Measurements from ENCODE around the gene F2RL2.
"Not testable (repeated sequence)": the region's sequence is repeated elsewhere in the genome, so short reads cannot be mapped to it uniquely, and the experiment has no call there.

The F2RL2 gene

DNA sequence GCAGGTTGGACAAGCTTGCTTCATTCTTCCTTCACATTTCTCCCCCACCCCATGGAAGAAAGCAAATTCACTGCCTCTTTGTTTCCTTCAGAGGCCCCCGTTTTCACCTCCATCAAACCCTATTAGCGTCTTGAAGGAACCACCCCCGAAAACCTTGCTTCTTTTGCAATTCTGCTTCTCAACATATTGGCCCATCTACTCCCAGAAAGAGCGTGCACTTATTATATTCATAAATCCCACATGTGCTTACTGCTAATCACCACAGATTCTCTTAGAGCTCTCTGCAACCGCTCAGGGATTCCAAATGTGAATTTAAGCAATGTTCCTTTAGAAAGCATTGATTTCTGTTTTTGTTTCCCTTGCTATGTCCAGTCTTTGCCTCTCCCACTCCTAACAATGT is 1.1 kb downstream of the F2RL2 start:
- no peak for DNase-seq (ENCODE audit: low read depth in 3 of 3)

DNA sequence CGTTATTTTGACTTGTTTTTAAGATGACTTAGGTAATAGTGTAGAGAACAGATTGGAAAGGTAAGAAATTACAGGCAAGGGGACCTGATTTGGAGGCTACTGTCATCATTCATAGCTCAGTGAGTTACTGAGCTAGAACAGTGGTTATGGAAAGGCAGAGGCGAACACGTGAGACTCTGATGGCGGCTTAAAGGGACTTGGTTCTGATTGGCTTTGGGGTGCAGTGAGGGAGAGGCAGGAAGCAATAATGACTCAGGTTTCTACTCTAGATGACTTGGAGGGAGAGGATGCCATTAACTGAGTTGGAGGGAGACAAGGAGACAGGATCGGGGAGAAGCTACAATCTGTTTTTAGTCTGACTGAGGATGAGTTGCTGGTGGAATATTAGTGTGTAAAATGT is 3.0 kb downstream of the F2RL2 start:
- no peak for DNase-seq (ENCODE audit: low read depth in 3 of 3)

DNA sequence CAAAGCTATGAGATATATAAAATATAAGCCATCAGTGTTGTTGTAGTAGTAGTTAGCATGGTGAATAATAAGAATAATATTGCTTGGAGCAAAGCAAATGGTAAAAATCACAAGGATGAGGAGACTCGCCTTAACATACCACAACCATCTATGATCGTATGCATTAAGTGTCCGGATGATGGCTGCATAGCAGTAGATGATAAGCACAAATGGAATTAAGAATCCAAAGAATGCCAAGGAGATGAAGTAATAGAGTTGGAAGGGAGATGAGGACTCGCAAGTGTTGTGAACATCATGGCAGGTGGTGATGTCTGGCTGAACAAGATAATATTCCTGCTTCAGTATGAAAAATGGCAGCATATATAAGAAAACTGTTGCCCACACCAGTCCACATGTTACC is 5.5 kb downstream of the F2RL2 start:
- DNase-seq (ENCODE audit: low read depth in 3 of 3) = no peak

DNA sequence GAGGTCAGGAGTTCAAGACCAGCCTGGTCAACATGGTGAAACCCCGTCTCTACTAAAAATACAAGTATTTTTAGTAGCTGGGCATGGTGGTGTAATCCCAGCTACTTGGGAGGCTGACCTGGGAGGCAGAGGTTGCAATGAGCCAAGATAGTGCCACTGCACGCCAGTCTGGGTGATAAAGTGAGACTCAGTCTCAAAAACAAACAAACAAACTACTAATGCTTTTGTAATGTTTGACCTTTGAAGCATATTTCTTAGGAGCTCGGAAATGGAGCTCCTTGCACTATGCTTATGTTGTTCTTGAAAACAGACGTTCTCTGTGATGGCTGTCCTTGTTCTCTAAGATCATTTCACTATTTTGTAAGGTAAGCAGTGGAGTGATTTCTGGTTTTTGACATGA is 6.0 kb downstream of the F2RL2 start:
- DNase-seq (ENCODE audit: low read depth in 3 of 3) = no peak

DNA sequence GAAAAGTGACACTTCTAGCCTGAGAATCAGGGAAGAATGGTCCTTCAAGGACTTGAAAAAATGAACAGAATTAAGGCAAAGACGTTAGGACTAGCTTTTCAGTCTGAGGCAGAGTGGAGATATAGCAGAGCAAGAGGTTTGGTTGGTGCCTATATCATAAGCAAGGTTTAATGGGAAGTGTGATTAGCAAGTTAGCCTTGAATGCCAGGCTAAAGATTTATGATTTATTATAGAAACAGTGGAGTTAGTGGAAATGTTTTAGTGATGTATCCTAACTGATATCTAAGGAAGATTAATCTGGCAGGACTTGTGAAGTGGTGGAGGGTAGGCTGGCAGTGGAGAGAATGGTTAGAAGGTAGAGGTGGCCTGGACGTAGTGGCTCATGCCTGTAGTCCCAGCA is 7.0 kb downstream of the F2RL2 start:
- no peak for DNase-seq (ENCODE audit: low read depth in 3 of 3)

DNA sequence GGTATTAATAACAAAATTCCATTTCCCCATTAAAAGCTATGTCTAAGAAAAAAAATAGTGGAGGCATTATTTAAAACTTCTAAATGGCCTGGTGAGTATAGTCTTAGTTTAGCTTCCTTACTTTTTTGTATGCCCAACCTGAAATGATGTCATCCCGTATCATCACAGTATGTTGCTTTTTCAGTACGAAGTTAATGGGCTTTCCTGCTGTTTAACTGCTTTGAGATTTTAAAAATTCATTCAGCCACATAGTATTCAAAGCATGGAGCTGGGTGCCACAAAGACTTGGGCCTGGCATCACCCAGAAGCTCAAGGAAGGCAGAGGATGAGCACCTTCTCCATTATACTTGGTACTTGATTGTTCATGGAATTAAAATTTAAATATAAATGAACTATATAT is 7.4 kb downstream of the F2RL2 start:
- no peak for DNase-seq (ENCODE audit: low read depth in 3 of 3)

DNA sequence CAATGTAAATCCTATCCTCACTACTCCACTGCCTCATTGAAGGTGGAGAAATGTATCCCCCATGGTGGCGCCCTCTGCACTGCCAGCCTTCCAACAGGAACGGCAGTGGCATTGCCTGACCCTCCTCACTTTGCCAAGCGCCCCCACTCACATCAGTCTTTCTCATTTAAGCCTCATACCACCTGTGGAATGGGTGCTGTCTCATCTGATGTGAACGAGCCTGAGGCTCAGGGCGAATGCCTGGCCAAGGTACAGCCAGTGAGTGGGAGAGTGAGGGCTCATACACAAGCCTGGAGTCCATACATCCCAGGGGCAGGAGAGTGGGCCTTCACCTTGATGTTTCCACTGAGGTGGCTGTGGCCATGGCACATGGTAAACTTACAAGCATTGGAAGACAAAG is 10.3 kb downstream of the F2RL2 start:
- no peak for DNase-seq (ENCODE audit: low read depth in 3 of 3)

DNA sequence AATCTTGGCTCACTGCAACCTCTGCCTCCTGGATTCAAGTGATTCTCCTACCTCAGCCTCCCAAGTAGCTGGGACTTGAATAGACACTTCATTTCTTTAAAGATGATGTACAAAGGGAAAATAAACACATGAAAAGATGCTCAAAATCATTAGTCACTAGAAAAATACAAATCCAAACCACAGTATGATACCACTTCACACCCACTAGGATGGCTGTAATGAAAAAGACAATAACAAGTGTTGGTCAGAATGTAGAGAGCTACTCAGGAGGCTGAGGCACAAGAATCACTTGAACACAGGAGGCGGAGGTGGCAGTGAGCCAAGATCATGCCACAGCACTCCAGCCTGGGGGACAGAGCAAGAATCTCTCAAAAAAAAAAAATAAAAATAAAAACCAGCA is 13.0 kb downstream of the F2RL2 start:
- no peak for DNase-seq (ENCODE audit: low read depth in 3 of 3)

DNA sequence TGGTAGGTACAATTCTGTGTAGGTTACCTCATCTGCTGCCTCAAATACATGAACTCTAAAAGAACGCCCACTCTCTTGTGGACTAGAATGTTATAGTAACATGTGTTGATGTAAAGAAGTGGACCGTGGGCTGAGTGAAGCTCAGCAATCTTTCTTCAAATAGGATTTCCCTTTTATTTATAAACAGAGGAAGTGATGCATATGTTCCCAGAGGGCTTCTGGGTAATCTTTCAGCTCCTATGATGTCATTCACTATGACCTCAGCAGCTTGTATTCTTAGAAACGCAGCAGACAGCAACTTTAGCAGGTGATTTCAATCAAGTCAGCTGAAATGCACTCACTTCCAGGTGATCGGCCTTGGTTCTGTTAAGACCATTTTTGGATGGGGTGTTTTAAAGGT is 14.4 kb downstream of the F2RL2 start:
- DNase-seq (ENCODE audit: low read depth in 3 of 3) = no peak

DNA sequence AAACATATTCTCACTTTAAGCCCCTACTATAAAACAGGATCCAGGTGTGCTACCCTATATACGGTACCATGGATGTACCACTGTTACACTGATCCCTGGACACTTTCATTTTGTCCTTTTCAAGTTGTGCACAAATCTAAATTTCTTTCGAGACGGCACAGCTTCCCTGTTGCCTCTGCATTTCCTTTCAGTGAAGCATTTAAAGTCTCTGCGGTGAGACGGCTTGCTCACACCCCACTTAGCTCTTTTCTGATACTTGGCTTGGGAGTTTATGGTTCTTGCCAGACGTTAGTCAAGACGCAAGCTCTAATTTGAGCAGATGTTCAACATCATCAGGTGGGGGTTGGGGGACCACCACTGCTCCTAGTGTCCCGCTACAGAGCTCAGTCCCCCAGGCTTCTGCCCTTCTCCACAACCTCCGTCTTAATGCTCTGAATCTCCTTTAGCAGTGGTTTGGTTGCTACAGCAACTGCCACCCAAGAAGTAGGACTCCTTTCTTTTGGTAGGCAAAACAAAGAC is 15.8 kb downstream of the F2RL2 start:
- no peak for DNase-seq (ENCODE audit: low read depth in 3 of 3)

DNA sequence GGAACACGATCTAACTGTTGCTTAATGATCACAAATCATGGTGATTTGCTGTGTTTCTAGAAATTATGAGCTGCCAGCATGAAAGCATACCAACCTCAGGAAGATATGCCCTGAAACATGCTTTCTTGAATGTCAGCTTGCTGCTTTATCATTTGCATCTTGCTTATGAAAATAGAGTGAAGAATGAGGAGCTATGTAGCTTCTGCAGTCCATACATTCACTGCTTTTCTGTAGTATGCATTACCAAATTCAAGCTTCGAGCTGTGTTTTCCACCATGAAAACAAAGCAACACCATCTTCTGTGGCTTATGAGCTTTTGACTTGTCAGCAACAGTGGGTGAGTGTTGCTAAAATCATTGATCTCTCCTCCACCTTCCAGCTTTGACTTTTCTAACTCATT is 16.5 kb downstream of the F2RL2 start:
- no peak for DNase-seq (ENCODE audit: low read depth in 3 of 3)

DNA sequence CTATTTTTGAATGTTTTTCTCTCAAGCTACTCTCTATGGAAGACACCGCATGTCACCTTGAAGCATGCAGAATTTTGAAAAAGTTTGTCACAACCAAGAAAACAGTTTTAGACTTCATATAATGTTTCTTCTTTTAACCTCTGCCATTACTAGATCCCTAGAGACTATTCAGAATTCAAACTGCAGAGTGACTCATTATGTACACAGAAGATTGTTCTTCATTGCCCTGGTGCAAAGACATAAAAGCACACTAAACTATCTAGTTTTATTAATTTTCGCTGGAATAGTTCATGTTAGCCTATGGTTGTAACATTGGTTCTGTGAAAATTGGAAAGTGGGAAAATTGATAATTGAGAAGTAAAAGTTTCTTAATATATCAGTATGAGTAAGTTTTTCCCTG is 18.4 kb downstream of the F2RL2 start:
- DNase-seq (ENCODE audit: low read depth in 3 of 3) = no peak

DNA sequence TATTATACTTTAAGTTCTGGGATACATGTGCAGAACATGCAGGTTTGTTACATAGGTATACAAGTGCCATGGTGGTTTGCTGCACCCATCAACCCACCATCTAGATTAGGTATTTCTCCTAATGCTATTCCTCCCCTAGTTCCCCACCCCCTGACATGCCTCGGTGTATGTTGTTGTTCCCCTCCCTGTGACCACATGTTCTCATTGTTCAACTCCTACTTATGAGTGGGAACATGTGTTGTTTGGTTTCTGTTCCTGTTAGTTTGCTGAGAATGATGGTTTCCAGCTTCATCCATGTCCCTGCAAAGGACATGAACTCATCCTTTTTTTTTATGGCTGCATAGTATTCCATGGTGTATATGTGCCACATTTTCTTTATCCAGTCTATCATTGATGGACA is 19.2 kb downstream of the F2RL2 start:
- not testable (repeated sequence) for DNase-seq (ENCODE audit: low read depth in 3 of 3)

DNA sequence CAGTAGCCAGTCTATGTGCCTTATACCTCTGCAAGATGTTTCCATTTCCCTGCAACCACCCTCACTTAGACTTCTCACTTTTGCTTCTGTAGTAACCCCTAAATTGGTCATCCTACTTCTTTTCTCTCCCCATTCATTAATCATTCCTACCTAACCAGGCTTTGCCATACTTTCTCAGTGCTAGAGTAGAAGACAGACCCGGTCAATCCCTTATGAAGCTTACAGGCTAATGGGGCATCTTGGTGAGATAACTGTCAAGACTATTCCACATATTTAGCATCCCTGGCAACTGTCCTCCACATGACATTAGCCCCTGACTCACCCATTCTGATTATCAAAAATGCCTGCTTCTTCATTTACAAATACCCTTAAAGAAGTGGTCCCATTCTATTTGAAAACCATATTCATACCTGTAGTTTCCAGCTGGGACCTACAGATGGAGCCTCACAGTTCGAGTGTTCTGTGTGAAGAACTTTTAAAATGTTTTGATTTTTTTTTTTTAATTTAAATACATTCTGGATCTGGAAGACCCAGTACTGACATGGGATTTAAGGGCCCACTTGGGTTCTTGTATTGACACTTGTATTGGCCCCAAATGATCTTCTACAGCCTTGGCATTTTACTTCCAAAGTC is 21.0 kb downstream of the F2RL2 start:
- no peak for DNase-seq (ENCODE audit: low read depth in 3 of 3)

DNA sequence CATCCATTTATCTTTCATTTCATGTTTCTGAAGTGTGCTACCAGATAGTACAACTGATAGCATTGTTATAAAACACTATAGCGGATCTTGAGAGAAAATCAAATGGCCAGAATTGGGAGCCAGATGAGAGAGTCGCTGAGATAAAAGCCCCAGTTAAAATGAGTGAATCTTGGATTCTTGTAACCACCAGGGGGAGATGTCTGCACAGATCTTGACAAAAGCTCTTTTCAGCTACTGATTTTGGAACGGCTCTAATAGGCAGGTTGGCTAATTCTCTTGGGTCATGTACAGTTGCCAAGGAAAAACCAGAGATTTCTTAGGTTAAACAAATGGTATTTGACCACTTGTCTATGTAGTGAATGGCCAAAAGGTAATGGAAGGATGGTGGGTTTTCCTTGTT is 21.7 kb downstream of the F2RL2 start:
- DNase-seq (ENCODE audit: low read depth in 3 of 3) = no peak

DNA sequence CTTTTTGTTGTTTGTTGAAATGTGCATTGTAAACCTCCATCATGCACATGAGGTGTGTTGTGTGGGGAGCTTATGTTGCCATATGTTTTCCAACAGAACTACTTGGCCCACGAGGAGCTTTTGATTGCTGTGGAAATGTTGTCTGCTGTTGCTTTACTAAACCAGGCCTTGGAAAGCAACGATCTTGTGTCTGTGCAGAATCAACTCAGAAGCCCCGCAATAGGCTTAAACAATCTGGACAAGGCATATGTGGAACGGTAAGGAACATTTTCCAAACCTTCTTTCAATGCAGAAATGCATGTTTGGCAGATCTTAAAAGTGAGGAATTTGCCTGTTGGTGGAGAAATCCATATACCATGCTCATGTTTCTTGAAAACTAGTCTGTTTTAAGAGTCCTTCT is 22.5 kb downstream of the F2RL2 start:
- DNase-seq (ENCODE audit: low read depth in 3 of 3) = no peak

DNA sequence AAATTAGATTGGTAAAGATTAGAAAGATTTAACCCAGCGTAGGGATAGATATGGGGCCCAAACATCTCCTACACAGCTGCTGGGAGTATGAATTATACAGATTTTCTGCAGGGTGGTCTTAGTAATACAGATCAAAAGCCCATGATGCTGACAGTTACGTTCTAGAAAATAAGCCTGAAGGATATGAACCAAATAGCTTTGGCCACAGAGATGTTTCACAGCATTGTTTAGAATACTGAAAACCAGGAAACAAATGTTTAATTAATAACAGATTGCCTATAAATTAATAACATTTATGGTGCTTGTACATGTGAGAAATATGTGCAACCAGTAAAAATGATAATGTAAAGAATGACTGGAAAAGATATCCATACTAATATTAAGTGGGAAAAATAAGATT is 24.7 kb downstream of the F2RL2 start:
- no peak for DNase-seq (ENCODE audit: low read depth in 3 of 3)

DNA sequence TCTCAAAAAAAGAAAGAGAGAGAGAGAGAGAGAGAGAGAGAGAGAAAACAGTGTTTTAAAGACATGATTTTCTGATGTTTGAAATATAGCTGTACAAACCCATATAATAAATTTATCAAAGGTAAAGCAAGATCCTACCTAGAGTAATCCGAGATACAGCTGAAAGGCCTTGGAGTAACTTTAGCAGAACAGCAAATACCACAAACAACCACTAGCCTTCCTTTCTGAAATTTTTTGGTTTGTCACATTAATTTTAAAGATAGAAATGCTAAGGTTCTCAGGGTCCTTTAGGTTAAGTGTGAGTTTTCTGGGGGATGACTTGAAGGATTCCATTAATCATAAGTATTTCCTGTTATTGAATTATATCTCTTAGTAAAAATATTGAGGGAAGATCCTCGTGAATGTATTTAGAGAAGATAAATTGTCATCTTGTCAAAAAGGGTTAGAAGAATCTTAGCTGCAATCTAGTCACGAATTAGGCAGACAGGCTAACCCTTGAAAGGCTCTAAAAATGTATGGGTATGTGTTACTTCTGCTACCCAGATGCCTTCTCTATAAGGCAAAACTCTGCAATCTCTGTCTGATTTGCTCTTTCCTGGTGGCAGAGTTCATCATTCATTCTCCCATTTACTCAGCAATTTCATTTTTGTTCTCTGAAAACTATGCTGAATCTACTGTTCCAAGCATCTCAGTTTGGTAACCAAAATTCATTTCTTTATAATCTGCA is 27.3 kb downstream of the F2RL2 start:
- DNase-seq (ENCODE audit: low read depth in 3 of 3) = no peak

DNA sequence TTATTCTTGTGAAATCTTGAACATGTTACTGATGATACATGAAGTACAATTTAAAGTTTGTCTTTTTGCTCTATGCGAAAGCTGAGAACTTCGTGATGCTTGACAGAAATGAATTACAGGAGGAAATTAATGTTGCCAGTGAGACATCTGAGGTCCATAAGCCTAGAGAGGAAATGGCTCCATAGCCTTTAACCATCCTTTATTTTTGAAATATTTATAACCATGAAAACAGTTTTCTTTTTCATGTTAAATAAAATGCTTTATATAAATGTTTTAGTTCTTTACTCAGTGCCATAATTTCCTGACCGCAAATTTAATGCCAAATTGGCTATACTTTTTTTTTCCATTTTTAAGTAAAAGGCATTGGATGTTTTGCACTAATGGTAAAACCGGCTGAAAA is 29.1 kb downstream of the F2RL2 start:
- no peak for DNase-seq (ENCODE audit: low read depth in 3 of 3)

DNA sequence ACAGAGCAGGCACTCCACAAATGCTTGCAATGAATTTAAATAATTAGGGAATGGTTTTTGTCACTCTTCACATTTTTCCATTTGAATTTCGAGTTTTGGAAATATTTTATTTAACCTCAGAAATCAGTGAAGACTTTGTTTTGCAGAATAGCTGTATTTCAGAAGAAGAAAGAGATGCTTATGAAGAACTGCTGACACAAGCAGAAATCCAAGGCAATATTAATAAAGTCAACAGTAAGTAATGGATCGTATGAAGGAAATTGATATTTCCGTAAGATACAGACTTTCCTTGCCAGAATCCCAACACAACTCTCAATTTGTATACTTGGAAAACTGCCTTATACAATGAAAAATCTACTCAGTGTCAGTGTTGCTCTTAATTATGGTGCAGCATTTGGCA is 30.5 kb downstream of the F2RL2 start:
- DNase-seq (ENCODE audit: low read depth in 3 of 3) = no peak

DNA sequence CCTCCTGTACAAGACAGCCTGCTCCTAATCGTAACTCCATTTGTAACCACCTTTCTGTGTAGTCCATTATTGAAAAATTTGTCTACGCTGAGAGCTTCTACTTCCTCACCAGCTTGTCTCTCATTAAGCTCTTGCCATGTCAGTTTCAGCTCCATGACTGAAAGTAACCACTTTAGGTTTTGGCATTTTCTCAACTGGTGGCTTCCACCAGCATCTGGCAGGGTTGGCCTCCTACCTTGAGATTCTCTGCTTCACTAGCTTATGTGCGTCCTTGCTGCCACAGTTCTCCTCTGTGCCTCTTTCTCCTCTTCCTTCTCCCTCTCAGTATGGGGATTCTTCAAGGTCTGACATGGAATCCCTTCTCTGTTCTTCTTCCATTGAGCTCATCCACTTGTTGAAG is 31.8 kb downstream of the F2RL2 start:
- DNase-seq (ENCODE audit: low read depth in 3 of 3) = no peak

DNA sequence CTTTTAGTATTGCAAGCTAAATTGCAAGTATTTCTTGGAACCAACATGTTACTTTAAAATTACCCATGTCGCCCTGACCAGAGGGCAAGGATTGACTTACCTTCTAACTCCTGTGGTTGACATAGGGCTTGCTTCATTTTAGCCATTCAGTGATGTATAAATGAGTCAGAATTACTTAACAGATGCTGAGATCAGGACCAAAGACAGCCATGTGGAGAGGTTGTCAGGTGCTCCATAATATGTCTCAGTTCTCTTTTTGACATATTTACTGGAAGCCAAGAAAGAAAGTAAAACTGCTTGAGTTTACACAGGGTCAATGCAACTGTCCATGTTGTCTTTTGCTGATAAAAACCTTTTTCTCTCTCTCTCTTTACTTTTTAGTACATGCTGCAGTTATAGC is 33.2 kb downstream of the F2RL2 start:
- DNase-seq (ENCODE audit: low read depth in 3 of 3) = no peak

DNA sequence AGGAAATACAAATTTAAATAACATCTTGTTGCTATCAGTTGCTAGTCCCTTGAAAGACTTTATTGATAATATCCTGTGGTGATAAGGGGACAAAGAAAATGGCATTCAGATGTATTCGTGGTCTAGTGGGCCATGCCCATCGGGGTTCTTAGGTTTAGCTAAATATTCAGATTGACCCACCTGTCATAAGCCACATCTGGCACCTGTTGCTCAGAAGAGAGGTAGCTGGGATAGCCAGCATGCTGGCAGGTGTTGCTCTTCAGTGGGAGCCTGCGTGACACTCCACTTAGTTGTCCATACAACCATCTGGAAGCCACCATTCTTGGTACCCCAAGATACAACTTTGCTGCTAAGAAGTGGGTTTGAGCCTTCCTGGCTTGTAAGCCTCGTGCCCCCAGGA is 36.7 kb downstream of the F2RL2 start:
- no peak for DNase-seq (ENCODE audit: low read depth in 3 of 3)

DNA sequence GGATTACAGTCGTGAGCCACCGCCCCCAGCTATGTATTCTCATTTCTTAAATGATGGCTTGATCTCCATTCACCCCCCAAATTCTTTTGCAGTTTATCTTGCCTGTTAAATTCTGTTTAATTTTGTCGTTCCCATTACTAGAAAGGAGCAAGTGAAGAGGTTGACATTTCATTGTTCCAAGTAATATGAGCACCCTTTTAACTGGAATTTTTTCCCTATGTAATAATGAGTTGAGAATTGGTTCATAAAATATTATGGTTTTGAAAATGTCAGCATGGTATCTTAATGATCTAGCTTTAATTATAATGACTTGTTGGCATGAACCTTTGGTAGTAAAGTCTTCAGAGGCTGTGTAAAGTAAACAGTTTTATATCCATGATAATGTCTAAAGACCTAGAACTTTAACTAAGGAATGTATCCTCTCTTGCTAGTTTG is 37.4 kb downstream of the F2RL2 start:
- DNase-seq (ENCODE audit: low read depth in 3 of 3) = no peak

All from stimulated activated CD4-positive, alpha-beta T cell treated with anti-CD3 and anti-CD28 coated beads, TNF-alpha, amount 100 ng/mL, for 24 hours (primary cell).